ENCODE data around the gene TMBIM1. TPM values are rescaled to one million over a fixed set of nuclear protein-coding genes. Genes with fewer than 3 reads are reported as not detected.

TMBIM1 gene
- total RNA-seq, 1 donor from 2014 or later: 300 TPM

DNA sequence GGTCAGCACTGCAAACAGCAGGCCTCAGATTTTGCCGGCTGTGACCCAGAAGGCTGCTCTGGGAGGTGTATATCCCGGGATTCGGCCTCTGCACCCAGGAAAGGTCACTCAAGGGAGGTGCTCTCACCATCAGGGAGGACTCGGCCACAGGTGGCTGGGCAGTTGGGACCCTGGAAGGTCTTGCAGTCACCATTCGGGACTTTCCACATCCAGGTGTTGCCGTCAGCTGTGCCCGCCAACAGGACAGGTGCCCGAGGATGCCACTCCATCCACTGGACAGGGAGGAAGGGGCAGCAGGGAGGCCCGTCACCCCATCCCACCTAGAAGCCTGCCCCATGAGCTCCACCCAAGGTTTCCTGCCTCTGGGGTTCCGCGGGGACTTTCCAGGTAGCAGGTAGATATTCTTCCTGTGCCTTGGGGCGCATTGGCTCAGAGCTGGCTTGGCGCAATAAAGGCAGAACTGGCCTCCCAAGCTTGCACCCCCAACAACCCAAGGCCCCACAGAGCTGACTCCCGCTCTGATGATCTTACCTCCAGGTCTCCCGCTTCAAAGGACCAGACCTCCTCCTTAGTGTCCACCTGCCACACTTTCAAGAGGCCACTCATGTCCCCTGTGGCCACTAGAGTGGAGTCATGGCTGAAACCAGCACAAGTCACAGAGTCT, 25.9 kb downstream of the TMBIM1 start:
- ATAC-seq (no peak), DNase-seq (no peak)
- H3K9me3 ChIP-seq: no peaks in the 10 kb centered on the region
- H3K36me3 ChIP-seq: peaks cover 61% of the 10 kb centered on the region
- no peak overlapping the region for H3K27ac ChIP-seq
- peaks cover 59% of the 10 kb centered on the region for H3K4me1 ChIP-seq
- no peak overlapping the region for H3K4me3 ChIP-seq
- TF ChIP-seq, protein P1, sequence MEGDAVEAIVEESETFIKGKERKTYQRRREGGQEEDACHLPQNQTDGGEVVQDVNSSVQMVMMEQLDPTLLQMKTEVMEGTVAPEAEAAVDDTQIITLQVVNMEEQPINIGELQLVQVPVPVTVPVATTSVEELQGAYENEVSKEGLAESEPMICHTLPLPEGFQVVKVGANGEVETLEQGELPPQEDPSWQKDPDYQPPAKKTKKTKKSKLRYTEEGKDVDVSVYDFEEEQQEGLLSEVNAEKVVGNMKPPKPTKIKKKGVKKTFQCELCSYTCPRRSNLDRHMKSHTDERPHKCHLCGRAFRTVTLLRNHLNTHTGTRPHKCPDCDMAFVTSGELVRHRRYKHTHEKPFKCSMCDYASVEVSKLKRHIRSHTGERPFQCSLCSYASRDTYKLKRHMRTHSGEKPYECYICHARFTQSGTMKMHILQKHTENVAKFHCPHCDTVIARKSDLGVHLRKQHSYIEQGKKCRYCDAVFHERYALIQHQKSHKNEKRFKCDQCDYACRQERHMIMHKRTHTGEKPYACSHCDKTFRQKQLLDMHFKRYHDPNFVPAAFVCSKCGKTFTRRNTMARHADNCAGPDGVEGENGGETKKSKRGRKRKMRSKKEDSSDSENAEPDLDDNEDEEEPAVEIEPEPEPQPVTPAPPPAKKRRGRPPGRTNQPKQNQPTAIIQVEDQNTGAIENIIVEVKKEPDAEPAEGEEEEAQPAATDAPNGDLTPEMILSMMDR (IDR thresholded peaks at IDR 0.05): no peak
- no peaks in the 10 kb centered on the region for H3K27me3 ChIP-seq (ENCODE audit: low read depth)
- intact Hi-C loops (cut with DNase I): no loop called here

DNA sequence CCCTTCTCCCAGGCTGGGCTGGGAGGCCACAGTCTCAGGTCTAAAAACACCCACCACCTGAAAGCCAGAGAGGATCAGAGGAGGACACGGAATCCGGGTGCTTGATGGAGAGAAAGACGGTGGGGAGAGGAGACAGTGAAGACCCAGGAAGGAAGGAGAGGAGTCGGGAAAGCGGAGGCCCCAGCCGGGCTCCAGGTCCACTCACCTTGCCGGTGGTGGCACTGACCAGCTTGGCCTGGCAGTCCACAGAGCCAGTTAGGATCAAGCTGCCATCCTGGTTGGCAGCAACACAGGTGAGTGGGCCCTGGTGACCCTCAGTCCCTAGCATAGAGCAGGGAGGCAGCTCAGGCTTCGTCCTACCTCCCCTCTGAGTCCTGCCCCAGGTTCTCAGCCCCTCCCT, 26.7 kb downstream of the TMBIM1 start:
- ATAC-seq (no peak), DNase-seq (no peak)
- Histone ChIP-seq H3K36me3 (peaks cover 61% of the 10 kb centered on the region), H3K4me1 (peaks cover 61% of the 10 kb centered on the region), H3K9me3 (no peaks in the 10 kb centered on the region), H3K27ac (no peak overlapping the region), H3K4me3 (no peak overlapping the region), H3K27me3 (ENCODE audit: low read depth) (no peaks in the 10 kb centered on the region)
- intact Hi-C loops (cut with DNase I): no loop called here
- TF ChIP-seq, protein P1 (IDR thresholded peaks at IDR 0.05): no peak

DNA sequence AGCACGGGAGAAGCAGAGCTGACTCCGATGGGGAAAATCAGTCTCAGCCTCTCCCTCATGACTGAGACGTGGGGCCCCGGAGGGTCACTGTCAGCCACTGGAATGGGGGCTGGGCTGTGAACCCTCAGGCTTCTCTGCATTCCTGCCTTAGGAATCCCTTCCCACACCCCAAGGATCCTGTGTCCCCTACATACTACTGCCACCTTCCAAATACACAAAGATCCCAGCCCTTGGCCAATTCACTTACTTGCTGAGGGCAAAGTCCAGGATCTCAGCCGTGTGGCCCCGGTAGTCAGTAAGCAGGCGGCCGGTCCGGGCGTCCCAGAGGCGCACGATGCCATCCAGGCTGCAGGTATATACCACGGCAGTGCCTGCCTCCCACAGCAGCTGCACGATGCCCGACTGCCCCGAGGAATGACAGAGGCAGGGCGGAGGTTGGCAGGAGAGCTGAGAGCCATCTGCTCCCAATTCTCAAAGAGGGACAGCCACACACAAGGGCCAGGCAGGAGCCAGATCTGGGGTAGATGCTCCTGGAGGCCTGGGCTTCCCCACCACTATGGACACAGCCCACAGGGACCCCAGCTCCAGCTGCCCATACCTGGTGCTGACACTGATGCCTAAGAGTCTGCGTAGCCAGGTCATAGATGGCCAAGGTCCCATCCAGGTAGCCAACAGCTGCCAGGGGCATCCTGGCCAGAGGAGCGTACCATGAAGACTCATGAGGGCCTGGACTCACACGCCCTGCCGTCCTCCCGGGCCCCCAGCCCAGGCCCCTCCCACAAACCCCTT, 27.3 kb downstream of the TMBIM1 start:
- ATAC-seq (no peak), DNase-seq (no peak)
- no peaks in the 10 kb centered on the region for H3K9me3 ChIP-seq
- peaks cover 61% of the 10 kb centered on the region for H3K36me3 ChIP-seq
- peak overlapping the region; percentile 57 for H3K27ac ChIP-seq
- TF ChIP-seq, protein P1 (IDR thresholded peaks at IDR 0.05): no peak
- no peaks in the 10 kb centered on the region for H3K27me3 ChIP-seq (ENCODE audit: low read depth)
- H3K4me3 ChIP-seq: no peak overlapping the region
- intact Hi-C loops (cut with DNase I): no loop called here
- H3K4me1 ChIP-seq: peaks cover 67% of the 10 kb centered on the region

DNA sequence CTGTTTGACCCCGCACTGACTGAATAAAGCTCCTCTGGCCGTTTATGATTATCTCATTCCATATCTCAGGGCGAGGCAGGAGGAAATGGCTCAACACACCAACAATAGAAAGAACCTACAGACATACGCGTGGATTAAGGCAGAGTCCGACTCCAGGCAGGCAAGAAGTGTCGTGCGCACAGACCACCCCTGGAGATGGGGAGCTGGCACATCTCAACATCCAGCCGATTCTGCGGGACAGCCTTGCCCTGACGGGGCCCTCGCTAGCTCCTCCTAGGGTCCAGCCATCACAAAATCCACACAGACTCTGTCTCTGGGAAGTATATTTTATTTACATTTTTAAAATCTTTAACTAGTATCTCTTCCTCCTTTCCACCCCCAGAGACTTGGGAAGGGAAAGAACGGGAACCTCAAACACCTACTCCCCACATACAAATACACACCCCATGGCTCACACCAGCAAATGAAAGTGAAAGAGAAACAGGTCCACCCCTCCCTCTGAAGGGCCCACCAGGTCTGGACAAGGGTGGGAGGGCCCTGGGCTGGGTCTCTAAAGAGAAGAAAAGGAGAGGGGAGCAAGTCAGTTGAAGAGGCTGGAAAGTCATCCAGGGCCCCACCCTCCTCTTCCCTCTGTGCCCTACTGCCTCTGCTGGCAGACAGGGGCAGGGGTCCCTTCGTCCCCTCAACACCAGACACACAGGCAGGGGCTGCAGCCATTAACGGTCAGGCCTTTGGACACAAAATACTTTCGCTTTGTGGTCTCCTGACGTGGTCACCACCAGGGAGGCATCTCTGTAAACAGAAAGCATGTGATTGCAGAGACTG, 28.3 kb downstream of the TMBIM1 start:
- Histone ChIP-seq H3K27me3 (ENCODE audit: low read depth) (no peaks in the 10 kb centered on the region), H3K9me3 (no peaks in the 10 kb centered on the region), H3K4me1 (peaks cover 74% of the 10 kb centered on the region), H3K27ac (peak overlapping the region; percentile 57), H3K36me3 (peaks cover 61% of the 10 kb centered on the region), H3K4me3 (no peak overlapping the region)
- DNase-seq: no peak
- TF ChIP-seq, protein P1 (IDR thresholded peaks at IDR 0.05): no peak
- intact Hi-C loops (cut with DNase I): no loop called here
- no peak for ATAC-seq

Measured in lower lobe of right lung (tissue), 2 donors.